ENCODE results near the gene AP3B1. TPM values are rescaled to one million over a fixed set of nuclear protein-coding genes. Genes with fewer than 3 reads are reported as not detected.

AP3B1 gene
- total RNA-seq, 1 experiment from 2014 or later: 50.3 TPM

- Mint-ChIP-seq H3K4me1 (no peaks in the 10 kb centered on the region), H3K4me3 (no peak overlapping the region), H3K27me3 (ENCODE audit: low read depth) (no peaks in the 10 kb centered on the region), H3K27ac (no peak overlapping the region), H3K9me3 (no peaks in the 10 kb centered on the region), H3K36me3 (no peaks in the 10 kb centered on the region)
- DNase-seq (ENCODE audit: low spot score): no peak
- ChIA-PET POLR2A (no interaction called here), CTCF (interaction anchor here (0.7 kb wide), 1 partner anchor 28 kb away, joined by 3 read pairs; no protein-coding TSS in a partner anchor)
- ATAC-seq: no peak
- TF ChIP-seq IRF1 (CRISPR knock-in tag; IDR thresholded peaks at IDR 0.05) (no peak), AFF4 (CRISPR knock-in tag; IDR thresholded peaks at IDR 0.05; ENCODE audit: borderline replicate concordance) (no peak), CTCF (IDR thresholded peaks at IDR 0.05) (no peak), ZNF425 (CRISPR knock-in tag; conservative IDR thresholded peaks at IDR 0.05) (no peak), ZNF121 (CRISPR knock-in tag; IDR thresholded peaks at IDR 0.05) (no peak), HMGA2 (CRISPR knock-in tag; IDR thresholded peaks at IDR 0.05) (no peak), IRF2 (CRISPR knock-in tag; IDR thresholded peaks at IDR 0.05; ENCODE audit: borderline replicate concordance, low read depth) (no peak), PREB (CRISPR knock-in tag; IDR thresholded peaks at IDR 0.05; ENCODE audit: borderline replicate concordance) (no peak), CDX4 (CRISPR knock-in tag; IDR thresholded peaks at IDR 0.05; ENCODE audit: borderline replicate concordance) (no peak), TCF7 (CRISPR knock-in tag; IDR thresholded peaks at IDR 0.05; ENCODE audit: low read depth) (no peak), NFE2L1 (CRISPR knock-in tag; IDR thresholded peaks at IDR 0.05) (no peak), SOX15 (CRISPR knock-in tag; IDR thresholded peaks at IDR 0.05) (no peak), NR2C2 (CRISPR knock-in tag; IDR thresholded peaks at IDR 0.05) (no peak), PRDM15 (CRISPR knock-in tag; IDR thresholded peaks at IDR 0.05) (no peak), MAX (CRISPR knock-in tag; IDR thresholded peaks at IDR 0.05) (no peak), ARID4B (CRISPR knock-in tag; IDR thresholded peaks at IDR 0.05; ENCODE audit: borderline replicate concordance) (no peak), ETV6 (CRISPR knock-in tag; IDR thresholded peaks at IDR 0.05) (no peak), ZNF263 (CRISPR knock-in tag; IDR thresholded peaks at IDR 0.05; ENCODE audit: low read depth) (no peak), ZNF138 (CRISPR knock-in tag; conservative IDR thresholded peaks at IDR 0.05) (no peak)
These were observed 161.1 kb downstream of the AP3B1 start for GRCh38 chr5:78133423-78133822.
